ENCODE data around the gene KAT8. TPM values are rescaled to one million over a fixed set of nuclear protein-coding genes. Genes with fewer than 3 reads are reported as not detected.

KAT8 gene
- total and polyA plus RNA-seq, 9 of the 15 experiments (the other 6 are each of a cell fraction or from before 2014, with no cell fraction given), result 10.0 to 98.5 (median 76.4) TPM

DNA sequence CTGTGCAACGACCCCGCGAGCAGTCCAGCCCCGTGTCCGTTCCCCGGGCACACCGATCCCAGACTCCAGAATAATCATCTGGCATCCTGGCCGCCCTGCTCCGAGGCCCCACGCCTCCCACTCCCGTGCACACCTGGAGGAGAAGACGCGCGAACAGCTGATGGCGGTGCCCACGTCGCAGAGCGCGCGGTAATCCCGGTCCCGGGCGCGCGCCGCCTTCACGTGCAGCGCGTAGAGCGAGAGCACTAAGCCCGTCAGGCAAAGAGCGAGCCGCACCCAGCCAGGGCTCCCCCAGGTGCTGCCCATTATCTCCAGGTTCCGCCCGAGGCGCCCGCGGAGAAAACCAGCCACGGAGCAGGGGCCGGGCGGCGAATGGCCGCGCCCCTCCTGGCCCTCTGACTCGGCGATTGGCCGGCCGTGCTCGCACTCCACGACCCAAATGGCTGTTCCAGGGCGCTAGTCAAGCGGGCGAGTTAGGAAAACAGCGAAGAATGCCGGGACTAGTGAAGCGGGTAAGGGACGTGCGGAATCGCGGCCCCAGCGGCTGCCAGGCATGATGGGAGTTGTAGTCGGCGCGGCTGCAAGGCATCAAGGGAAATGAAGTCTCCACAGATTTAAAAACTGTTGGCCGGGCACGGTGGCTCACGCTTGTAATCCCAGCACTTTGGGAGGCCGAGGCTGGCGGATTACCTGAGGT is 22.9 kb upstream of the KAT8 start, which contains the start of gene VKORC1 (continued):
- TF ChIP-seq, protein P1, sequence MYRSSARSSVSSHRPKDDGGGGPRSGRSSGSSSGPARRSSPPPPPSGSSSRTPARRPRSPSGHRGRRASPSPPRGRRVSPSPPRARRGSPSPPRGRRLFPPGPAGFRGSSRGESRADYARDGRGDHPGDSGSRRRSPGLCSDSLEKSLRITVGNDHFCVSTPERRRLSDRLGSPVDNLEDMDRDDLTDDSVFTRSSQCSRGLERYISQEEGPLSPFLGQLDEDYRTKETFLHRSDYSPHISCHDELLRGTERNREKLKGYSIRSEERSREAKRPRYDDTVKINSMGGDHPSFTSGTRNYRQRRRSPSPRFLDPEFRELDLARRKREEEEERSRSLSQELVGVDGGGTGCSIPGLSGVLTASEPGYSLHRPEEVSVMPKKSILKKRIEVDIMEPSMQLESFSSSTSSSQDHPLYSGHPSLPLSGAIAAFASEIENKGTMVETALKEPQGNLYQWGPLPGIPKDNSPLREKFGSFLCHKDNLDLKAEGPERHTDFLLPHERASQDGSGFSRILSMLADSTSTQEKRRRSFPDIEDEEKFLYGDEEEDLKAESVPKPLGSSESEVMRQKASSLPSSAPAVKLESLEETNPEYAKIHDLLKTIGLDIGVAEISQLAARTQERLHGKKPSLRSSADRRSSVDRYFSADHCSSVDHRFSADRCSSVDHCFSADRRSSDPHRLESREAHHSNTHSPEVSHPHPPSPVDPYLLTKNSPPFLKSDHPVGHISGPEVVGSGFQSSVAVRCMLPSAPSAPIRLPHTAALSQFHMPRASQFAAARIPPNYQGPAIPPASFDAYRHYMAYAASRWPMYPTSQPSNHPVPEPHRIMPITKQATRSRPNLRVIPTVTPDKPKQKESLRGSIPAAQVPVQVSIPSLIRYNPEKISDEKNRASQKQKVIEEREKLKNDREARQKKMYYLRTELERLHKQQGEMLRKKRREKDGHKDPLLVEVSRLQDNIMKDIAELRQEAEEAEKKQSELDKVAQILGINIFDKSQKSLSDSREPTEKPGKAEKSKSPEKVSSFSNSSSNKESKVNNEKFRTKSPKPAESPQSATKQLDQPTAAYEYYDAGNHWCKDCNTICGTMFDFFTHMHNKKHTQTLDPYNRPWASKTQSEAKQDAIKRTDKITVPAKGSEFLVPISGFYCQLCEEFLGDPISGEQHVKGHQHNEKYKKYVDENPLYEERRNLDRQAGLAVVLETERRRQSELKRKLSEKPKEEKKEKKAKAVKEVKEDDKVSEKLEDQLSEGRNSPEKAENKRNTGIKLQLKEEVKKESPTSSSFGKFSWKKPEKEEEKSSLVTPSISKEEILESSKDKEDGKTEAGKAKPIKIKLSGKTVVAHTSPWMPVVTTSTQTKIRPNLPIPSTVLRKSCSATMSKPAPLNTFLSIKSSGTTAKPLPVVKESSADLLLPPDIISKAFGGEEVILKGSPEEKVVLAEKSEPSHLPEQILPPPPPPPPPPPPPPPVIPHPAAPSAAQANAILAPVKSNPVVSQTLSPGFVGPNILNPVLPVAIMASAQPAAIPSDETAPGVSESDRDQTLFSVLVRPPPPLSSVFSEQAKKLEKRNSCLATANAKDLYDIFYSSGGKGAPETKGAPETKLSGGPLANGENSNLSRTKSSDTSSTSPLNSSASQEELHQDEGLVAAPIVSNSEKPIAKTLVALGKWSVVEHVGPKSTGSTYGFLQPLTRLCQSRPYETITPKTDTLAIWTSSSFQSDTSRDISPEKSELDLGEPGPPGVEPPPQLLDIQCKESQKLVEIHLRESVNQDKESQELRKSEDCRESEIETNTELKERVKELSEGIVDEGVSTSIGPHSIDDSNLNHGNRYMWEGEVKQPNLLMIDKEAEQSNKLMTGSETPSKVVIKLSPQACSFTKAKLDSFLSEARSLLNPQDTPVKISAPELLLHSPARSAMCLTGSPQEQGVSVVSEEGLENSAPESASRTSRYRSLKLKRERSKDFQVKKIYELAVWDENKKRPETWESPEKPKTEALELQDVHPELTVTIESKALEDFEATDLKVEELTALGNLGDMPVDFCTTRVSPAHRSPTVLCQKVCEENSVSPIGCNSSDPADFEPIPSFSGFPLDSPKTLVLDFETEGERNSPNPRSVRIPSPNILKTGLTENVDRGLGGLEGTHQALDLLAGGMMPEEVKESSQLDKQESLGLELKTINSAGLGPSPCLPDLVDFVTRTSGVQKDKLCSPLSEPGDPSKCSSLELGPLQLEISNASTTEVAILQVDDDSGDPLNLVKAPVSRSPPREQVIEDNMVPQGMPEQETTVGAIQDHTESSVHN (IDR thresholded peaks at IDR 0.05; ENCODE audit: borderline replicate concordance in 1 of 2, low read depth in 1 of 2), result no peak
- peak; percentile 93 for TF ChIP-seq CTBP1 (IDR thresholded peaks at IDR 0.05; ENCODE audit: borderline replicate concordance)
- TF ChIP-seq RAD51 (IDR thresholded peaks at IDR 0.05; ENCODE audit: borderline replicate concordance, low read depth), result 0 out of 2 replicates have a peak, but pooled peaks have one; percentile 4
- TF ChIP-seq U2AF2 (optimal IDR thresholded peaks at IDR 0.05; ENCODE audit: low read depth, low read length), result no peak
- no peak; the same call in 1 of the 2 replicates for TF ChIP-seq XRCC5 (IDR thresholded peaks at IDR 0.05; ENCODE audit: low read depth, low read length)
- TF ChIP-seq, protein P2, sequence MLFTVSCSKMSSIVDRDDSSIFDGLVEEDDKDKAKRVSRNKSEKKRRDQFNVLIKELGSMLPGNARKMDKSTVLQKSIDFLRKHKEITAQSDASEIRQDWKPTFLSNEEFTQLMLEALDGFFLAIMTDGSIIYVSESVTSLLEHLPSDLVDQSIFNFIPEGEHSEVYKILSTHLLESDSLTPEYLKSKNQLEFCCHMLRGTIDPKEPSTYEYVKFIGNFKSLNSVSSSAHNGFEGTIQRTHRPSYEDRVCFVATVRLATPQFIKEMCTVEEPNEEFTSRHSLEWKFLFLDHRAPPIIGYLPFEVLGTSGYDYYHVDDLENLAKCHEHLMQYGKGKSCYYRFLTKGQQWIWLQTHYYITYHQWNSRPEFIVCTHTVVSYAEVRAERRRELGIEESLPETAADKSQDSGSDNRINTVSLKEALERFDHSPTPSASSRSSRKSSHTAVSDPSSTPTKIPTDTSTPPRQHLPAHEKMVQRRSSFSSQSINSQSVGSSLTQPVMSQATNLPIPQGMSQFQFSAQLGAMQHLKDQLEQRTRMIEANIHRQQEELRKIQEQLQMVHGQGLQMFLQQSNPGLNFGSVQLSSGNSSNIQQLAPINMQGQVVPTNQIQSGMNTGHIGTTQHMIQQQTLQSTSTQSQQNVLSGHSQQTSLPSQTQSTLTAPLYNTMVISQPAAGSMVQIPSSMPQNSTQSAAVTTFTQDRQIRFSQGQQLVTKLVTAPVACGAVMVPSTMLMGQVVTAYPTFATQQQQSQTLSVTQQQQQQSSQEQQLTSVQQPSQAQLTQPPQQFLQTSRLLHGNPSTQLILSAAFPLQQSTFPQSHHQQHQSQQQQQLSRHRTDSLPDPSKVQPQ (CRISPR knock-in tag; IDR thresholded peaks at IDR 0.05; ENCODE audit: borderline replicate concordance), result no peak
- TF ChIP-seq ZNF3 (CRISPR knock-in tag; IDR thresholded peaks at IDR 0.05), result no peak
- no peak for TF ChIP-seq ADNP (tag; IDR thresholded peaks at IDR 0.05)
- TF ChIP-seq, protein P3, sequence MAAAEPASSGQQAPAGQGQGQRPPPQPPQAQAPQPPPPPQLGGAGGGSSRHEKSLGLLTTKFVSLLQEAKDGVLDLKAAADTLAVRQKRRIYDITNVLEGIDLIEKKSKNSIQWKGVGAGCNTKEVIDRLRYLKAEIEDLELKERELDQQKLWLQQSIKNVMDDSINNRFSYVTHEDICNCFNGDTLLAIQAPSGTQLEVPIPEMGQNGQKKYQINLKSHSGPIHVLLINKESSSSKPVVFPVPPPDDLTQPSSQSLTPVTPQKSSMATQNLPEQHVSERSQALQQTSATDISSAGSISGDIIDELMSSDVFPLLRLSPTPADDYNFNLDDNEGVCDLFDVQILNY (CRISPR knock-in tag; IDR thresholded peaks at IDR 0.05), result no peak
- TF ChIP-seq, protein P4, sequence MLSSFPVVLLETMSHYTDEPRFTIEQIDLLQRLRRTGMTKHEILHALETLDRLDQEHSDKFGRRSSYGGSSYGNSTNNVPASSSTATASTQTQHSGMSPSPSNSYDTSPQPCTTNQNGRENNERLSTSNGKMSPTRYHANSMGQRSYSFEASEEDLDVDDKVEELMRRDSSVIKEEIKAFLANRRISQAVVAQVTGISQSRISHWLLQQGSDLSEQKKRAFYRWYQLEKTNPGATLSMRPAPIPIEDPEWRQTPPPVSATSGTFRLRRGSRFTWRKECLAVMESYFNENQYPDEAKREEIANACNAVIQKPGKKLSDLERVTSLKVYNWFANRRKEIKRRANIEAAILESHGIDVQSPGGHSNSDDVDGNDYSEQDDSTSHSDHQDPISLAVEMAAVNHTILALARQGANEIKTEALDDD (IDR thresholded peaks at IDR 0.05), result peak; percentile 99
- TF ChIP-seq, protein P5, sequence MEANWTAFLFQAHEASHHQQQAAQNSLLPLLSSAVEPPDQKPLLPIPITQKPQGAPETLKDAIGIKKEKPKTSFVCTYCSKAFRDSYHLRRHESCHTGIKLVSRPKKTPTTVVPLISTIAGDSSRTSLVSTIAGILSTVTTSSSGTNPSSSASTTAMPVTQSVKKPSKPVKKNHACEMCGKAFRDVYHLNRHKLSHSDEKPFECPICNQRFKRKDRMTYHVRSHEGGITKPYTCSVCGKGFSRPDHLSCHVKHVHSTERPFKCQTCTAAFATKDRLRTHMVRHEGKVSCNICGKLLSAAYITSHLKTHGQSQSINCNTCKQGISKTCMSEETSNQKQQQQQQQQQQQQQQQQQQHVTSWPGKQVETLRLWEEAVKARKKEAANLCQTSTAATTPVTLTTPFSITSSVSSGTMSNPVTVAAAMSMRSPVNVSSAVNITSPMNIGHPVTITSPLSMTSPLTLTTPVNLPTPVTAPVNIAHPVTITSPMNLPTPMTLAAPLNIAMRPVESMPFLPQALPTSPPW (CRISPR knock-in tag; IDR thresholded peaks at IDR 0.05), result no peak; the same call in 1 of the 2 replicates
- TF ChIP-seq HMG20A (CRISPR knock-in tag; conservative IDR thresholded peaks at IDR 0.05), result no peak
